ENCODE results near the gene FAM98B.
"Not testable (repeated sequence)": the region's sequence is repeated elsewhere in the genome, so short reads cannot be mapped to it uniquely, and the experiment has no call there.

The FAM98B gene

GRCh38 chr15:38424101-38424552 is 29.8 kb upstream of the FAM98B start:
- no peak overlapping the region for H3K4me3 ChIP-seq (ENCODE audit: control insufficient read depth in 1 of 7, extremely low read depth in 1 of 7, insufficient read depth in 4 of 7, low read depth in 2 of 7, low read length in 6 of 7)
- H3K27ac ChIP-seq (ENCODE audit: insufficient read depth in 1 of 2, low read depth in 1 of 2, low read length in 2 of 2, poor library complexity in 1 of 2, severe bottlenecking in 2 of 2) = no peak overlapping the region
- no CpG with 5 or more reads among the region's 4 CpGs for WGBS (ENCODE audit: insufficient coverage)
- peaks cover 0 to 3% (median 0%) of the 10 kb centered on the region in 5 experiments for H3K9me3 ChIP-seq (ENCODE audit: control extremely low read depth in 1 of 5, control insufficient read depth in 4 of 5, insufficient read depth in 2 of 5, low read depth in 1 of 5, low read length in 4 of 5)
- DNase-seq = no peak
- H3K27me3 ChIP-seq (replicated peaks in 2 of 5; ENCODE audit: control insufficient read depth in 4 of 5, insufficient read depth in 5 of 5, low read length in 4 of 5) = no peaks in the 10 kb centered on the region
- no peaks in the 10 kb centered on the region for H3K4me1 ChIP-seq (ENCODE audit: control extremely low read depth in 1 of 4, control insufficient read depth in 4 of 4, insufficient read depth in 4 of 4, low read length in 3 of 4)
- ChIA-PET CTCF (interaction anchor here (0.6 to 1.8 kb wide), 4 partner anchors 10 to 187 kb away, joined by 3 to 8 read pairs (median 4); no protein-coding TSS in a partner anchor), POLR2A (no interaction called here)
- no peaks in the 10 kb centered on the region for H3K36me3 ChIP-seq (ENCODE audit: control insufficient read depth in 4 of 4, insufficient read depth in 4 of 4, low read length in 3 of 4)

DNA sequence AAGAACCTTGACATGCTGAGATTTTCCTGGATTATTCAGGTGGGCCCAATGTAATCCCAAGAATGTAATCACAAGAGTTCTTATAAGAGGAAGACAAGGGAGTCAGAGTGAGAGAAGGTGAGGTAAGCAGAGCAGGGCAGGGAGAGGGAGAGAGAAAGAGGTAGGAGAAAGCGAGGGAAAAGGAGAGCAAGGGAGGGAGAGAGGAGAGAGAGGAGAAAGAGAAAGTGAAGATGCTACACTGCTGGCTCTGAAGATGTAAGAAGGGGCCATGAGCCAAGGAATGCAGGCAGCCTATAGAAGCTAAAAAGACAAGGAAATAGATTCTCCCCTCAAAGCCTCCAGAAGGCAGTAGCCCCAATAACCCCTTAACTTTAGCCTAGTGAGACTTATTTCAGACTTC is 28.7 kb upstream of the FAM98B start:
- DNase-seq = no peak
- Histone ChIP-seq H3K36me3 (ENCODE audit: control insufficient read depth in 4 of 4, insufficient read depth in 4 of 4, low read length in 3 of 4) (no peaks in the 10 kb centered on the region), H3K4me3 (ENCODE audit: control insufficient read depth in 1 of 7, extremely low read depth in 1 of 7, insufficient read depth in 4 of 7, low read depth in 2 of 7, low read length in 6 of 7) (no peak overlapping the region), H3K27me3 (replicated peaks in 2 of 5; ENCODE audit: control insufficient read depth in 4 of 5, insufficient read depth in 5 of 5, low read length in 4 of 5) (no peaks in the 10 kb centered on the region), H3K9me3 (ENCODE audit: control extremely low read depth in 1 of 5, control insufficient read depth in 4 of 5, insufficient read depth in 2 of 5, low read depth in 1 of 5, low read length in 4 of 5) (peaks cover 0 to 3% (median 0%) of the 10 kb centered on the region in 5 experiments), H3K4me1 (ENCODE audit: control extremely low read depth in 1 of 4, control insufficient read depth in 4 of 4, insufficient read depth in 4 of 4, low read length in 3 of 4) (no peaks in the 10 kb centered on the region), H3K27ac (ENCODE audit: insufficient read depth in 1 of 2, low read depth in 1 of 2, low read length in 2 of 2, poor library complexity in 1 of 2, severe bottlenecking in 2 of 2) (no peak overlapping the region)
- ChIA-PET POLR2A (no interaction called here), CTCF (interaction anchor here (1.6 to 1.8 kb wide), 2 partner anchors 11 to 15 kb away, joined by 5 to 8 read pairs; no protein-coding TSS in a partner anchor)
- WGBS (ENCODE audit: insufficient coverage) = 100% methylated on average over 1 of the region's 1 CpG

GRCh38 chr15:38427380-38427779 is 26.5 kb upstream of the FAM98B start:
- no peak overlapping the region for H3K4me3 ChIP-seq (ENCODE audit: control insufficient read depth in 1 of 7, extremely low read depth in 1 of 7, insufficient read depth in 4 of 7, low read depth in 2 of 7, low read length in 6 of 7)
- 80% methylated on average over 1 of the region's 1 CpG for WGBS (ENCODE audit: insufficient coverage)
- ChIA-PET POLR2A (no interaction called here), CTCF (interaction anchor here (0.9 kb wide), 1 partner anchor 13 kb away, joined by 3 read pairs; no protein-coding TSS in a partner anchor)
- H3K27ac ChIP-seq (ENCODE audit: insufficient read depth in 1 of 2, low read depth in 1 of 2, low read length in 2 of 2, poor library complexity in 1 of 2, severe bottlenecking in 2 of 2) = no peak overlapping the region
- H3K9me3 ChIP-seq (ENCODE audit: control extremely low read depth in 1 of 5, control insufficient read depth in 4 of 5, insufficient read depth in 2 of 5, low read depth in 1 of 5, low read length in 4 of 5) = peaks cover 0 to 3% (median 0%) of the 10 kb centered on the region in 5 experiments
- no peaks in the 10 kb centered on the region for H3K36me3 ChIP-seq (ENCODE audit: control insufficient read depth in 4 of 4, insufficient read depth in 4 of 4, low read length in 3 of 4)
- H3K27me3 ChIP-seq (replicated peaks in 2 of 5; ENCODE audit: control insufficient read depth in 4 of 5, insufficient read depth in 5 of 5, low read length in 4 of 5) = no peaks in the 10 kb centered on the region
- H3K4me1 ChIP-seq (ENCODE audit: control extremely low read depth in 1 of 4, control insufficient read depth in 4 of 4, insufficient read depth in 4 of 4, low read length in 3 of 4) = no peaks in the 10 kb centered on the region
- no peak for DNase-seq

DNA sequence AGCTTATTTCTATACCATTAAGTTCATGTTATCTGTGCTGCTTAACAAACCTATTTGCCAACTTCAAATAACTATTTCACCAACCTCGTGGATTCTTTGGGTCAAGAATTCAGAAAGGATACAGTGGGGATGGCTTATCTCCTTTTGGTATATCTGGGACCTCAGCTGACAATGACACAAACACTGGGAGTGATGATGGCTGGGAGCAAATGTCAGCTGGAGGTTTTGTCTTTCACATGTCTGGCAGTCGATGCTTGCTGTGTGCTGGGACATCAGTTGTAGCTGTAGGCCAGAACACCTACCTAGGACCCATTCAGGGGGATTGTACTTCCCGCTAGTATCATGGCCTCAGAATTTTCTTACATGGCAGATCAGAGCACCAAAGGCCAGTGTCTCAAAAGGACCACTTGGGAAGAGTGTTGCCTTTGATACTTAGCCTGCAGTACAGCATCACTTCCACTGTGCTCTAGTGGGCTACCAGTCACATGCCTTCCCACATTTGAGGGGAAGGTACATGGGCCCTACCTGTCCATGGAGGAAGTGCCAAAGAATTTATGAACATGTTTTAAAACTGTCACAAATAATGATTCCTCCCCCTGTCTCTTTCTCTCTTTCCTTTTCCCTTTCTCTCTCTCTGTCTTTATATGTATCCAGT is 23.7 kb upstream of the FAM98B start:
- DNase-seq = no peak
- ChIA-PET POLR2A (no interaction called here), CTCF (no interaction called here)
- Histone ChIP-seq H3K9me3 (ENCODE audit: control extremely low read depth in 1 of 5, control insufficient read depth in 4 of 5, insufficient read depth in 2 of 5, low read depth in 1 of 5, low read length in 4 of 5) (peaks cover 0 to 2% (median 0%) of the 10 kb centered on the region in 5 experiments), H3K4me3 (ENCODE audit: control insufficient read depth in 1 of 7, extremely low read depth in 1 of 7, insufficient read depth in 4 of 7, low read depth in 2 of 7, low read length in 6 of 7) (no peak overlapping the region), H3K27me3 (replicated peaks in 2 of 5; ENCODE audit: control insufficient read depth in 4 of 5, insufficient read depth in 5 of 5, low read length in 4 of 5) (no peaks in the 10 kb centered on the region), H3K27ac (ENCODE audit: insufficient read depth in 1 of 2, low read depth in 1 of 2, low read length in 2 of 2, poor library complexity in 1 of 2, severe bottlenecking in 2 of 2) (no peak overlapping the region), H3K4me1 (ENCODE audit: control extremely low read depth in 1 of 4, control insufficient read depth in 4 of 4, insufficient read depth in 4 of 4, low read length in 3 of 4) (no peaks in the 10 kb centered on the region), H3K36me3 (ENCODE audit: control insufficient read depth in 4 of 4, insufficient read depth in 4 of 4, low read length in 3 of 4) (no peaks in the 10 kb centered on the region)
- 100% methylated on average over 2 of the region's 3 CpGs for WGBS (ENCODE audit: insufficient coverage)

GRCh38 chr15:38436993-38437392 is 16.9 kb upstream of the FAM98B start:
- H3K36me3 ChIP-seq (ENCODE audit: control insufficient read depth in 4 of 4, insufficient read depth in 4 of 4, low read length in 3 of 4) = no peaks in the 10 kb centered on the region
- no peak for DNase-seq
- H3K4me3 ChIP-seq (ENCODE audit: control insufficient read depth in 1 of 7, extremely low read depth in 1 of 7, insufficient read depth in 4 of 7, low read depth in 2 of 7, low read length in 6 of 7) = no peak overlapping the region
- no peak overlapping the region for H3K27ac ChIP-seq (ENCODE audit: insufficient read depth in 1 of 2, low read depth in 1 of 2, low read length in 2 of 2, poor library complexity in 1 of 2, severe bottlenecking in 2 of 2)
- CTCF ChIA-PET = interaction anchor here (1.0 kb wide), 1 partner anchor 9 kb away, joined by 3 read pairs; no protein-coding TSS in a partner anchor
- H3K4me1 ChIP-seq (ENCODE audit: control extremely low read depth in 1 of 4, control insufficient read depth in 4 of 4, insufficient read depth in 4 of 4, low read length in 3 of 4) = peaks cover 0 to 8% (median 3%) of the 10 kb centered on the region in 4 experiments
- WGBS (ENCODE audit: insufficient coverage) = 0% methylated on average over 1 of the region's 1 CpG
- H3K9me3 ChIP-seq (ENCODE audit: control extremely low read depth in 1 of 5, control insufficient read depth in 4 of 5, insufficient read depth in 2 of 5, low read depth in 1 of 5, low read length in 4 of 5) = peaks cover 0 to 8% (median 0%) of the 10 kb centered on the region in 5 experiments
- POLR2A ChIA-PET = no interaction called here
- H3K27me3 ChIP-seq (replicated peaks in 2 of 5; ENCODE audit: control insufficient read depth in 4 of 5, insufficient read depth in 5 of 5, low read length in 4 of 5) = no peaks in the 10 kb centered on the region

- peak overlapping the region in 1 of 2 experiments; percentile 53 for H3K27ac ChIP-seq (ENCODE audit: insufficient read depth in 1 of 2, low read depth in 1 of 2, low read length in 2 of 2, poor library complexity in 1 of 2, severe bottlenecking in 2 of 2)
- H3K9me3 ChIP-seq (ENCODE audit: control extremely low read depth in 1 of 5, control insufficient read depth in 4 of 5, insufficient read depth in 2 of 5, low read depth in 1 of 5, low read length in 4 of 5); H3K4me3 ChIP-seq (ENCODE audit: control insufficient read depth in 1 of 7, extremely low read depth in 1 of 7, insufficient read depth in 4 of 7, low read depth in 2 of 7, low read length in 6 of 7); H3K27me3 ChIP-seq (replicated peaks in 2 of 5; ENCODE audit: control insufficient read depth in 4 of 5, insufficient read depth in 5 of 5, low read length in 4 of 5); POLR2A ChIA-PET; H3K4me1 ChIP-seq (ENCODE audit: control extremely low read depth in 1 of 4, control insufficient read depth in 4 of 4, insufficient read depth in 4 of 4, low read length in 3 of 4); H3K36me3 ChIP-seq (ENCODE audit: control insufficient read depth in 4 of 4, insufficient read depth in 4 of 4, low read length in 3 of 4); DNase-seq; CTCF ChIA-PET: not testable (repeated sequence)
- WGBS (ENCODE audit: insufficient coverage) = 100% methylated on average over 3 of the region's 4 CpGs
These were observed 16.3 kb upstream of the FAM98B start for GRCh38 chr15:38437603-38438002.

Data from common myeloid progenitor, CD34-positive (primary cell).